OCI-LY7 (cell line): ENCODE data around the gene WNK2.

Experiments used
- CTCF ChIP-seq: fragments of 200-600 bp; sonication (generic); conservative IDR thresholded peaks from 2 replicates; pipeline ENCODE4 v1.5.1; 2014; ENCODE audit warnings: mild to moderate bottlenecking, antibody characterized with exemption, low read length, moderate library complexity, mixed read lengths
- EZH2phosphoT487 ChIP-seq: fragments of 200-600 bp; sonication (generic); IDR thresholded peaks from 2 replicates; pipeline ENCODE4 v1.6.1; 2018; ENCODE audit warnings: low read depth, borderline replicate concordance, mild to moderate bottlenecking, mixed run types, antibody characterized with exemption, low read length, moderate library complexity, mixed read lengths

DNA sequence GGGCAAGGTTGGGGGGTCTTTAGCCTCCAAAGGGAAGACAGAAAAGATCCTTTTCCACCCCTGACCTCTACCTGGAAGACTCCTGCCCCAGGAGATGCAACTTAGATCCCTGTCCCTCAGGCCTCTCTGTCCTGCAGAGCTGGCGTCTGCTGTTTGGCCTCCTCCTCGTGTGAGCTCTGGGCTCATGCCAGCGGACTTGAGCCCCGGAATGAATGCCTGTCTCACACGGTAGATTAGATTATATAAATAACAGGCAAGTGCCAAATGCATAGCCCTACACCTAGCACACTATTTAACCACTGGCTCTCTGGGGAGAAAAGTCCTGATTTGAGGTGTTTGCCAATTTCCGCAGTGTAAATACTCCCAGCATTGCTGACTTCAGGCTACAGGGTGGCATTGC lies 1.4 kb upstream of the WNK2 start:
- no peak for TF ChIP-seq CTCF
- TF ChIP-seq EZH2phosphoT487 = no peak
